Smooth muscle cell (in vitro differentiated cells): ENCODE results near the gene MMP20. TPM values are rescaled to one million over a fixed set of nuclear protein-coding genes. Genes with fewer than 3 reads are reported as not detected.

Experiments
- DNase-seq: peaks from one replicate; lab custom pipeline; 2025; ENCODE audit not compliant: unreplicated experiment; lab: John Stamatoyannopoulos, UW
- H2AFZ ChIP-seq: fragments of 200-600 bp; sonication (generic); 2 replicates; pipeline ENCODE4 v1.6.0; 2016; ENCODE audit warnings: antibody characterized with exemption, low read depth, mild to moderate bottlenecking
- H3F3A ChIP-seq: fragments of 200-600 bp; sonication (generic); 2 replicates; pipeline ENCODE4 v1.6.0; 2017; ENCODE audit warnings: antibody characterized with exemption, low read depth
- H3K27ac ChIP-seq: fragments of 200-600 bp; sonication (generic); 2 replicates; pipeline ENCODE4 v1.5.1; 2016; ENCODE audit warnings: low read depth, mild to moderate bottlenecking
- H3K27me3 ChIP-seq: fragments of 200-600 bp; sonication (generic); 2 replicates; pipeline ENCODE4 v1.6.1; 2016; ENCODE audit warnings: low read depth, mild to moderate bottlenecking
- H3K36me3 ChIP-seq: fragments of 200-600 bp; sonication (generic); 2 replicates; pipeline ENCODE4 v1.5.1; 2016; ENCODE audit warnings: low read depth
- H3K4me1 ChIP-seq: fragments of 200-600 bp; sonication (generic); 2 replicates; pipeline ENCODE4 v1.5.1; 2016; ENCODE audit warnings: low read depth
- H3K4me2 ChIP-seq: fragments of 200-600 bp; sonication (generic); 2 replicates; pipeline ENCODE4 v1.6.0; 2016; ENCODE audit warnings: mild to moderate bottlenecking
- H3K4me3 ChIP-seq: fragments of 200-600 bp; sonication (generic); 2 replicates; pipeline ENCODE4 v1.5.1; 2016; ENCODE audit warnings: mild to moderate bottlenecking
- H3K79me2 ChIP-seq: fragments of 200-600 bp; sonication (generic); 2 replicates; pipeline ENCODE4 v1.6.0; 2016; ENCODE audit warnings: low read depth, mild to moderate bottlenecking
- H3K9ac ChIP-seq: fragments of 200-600 bp; sonication (generic); 2 replicates; pipeline ENCODE4 v1.6.0; 2016; ENCODE audit warnings: low read depth
- H3K9me3 ChIP-seq: fragments of 200-600 bp; sonication (generic); replicated peaks from 2 replicates; pipeline ENCODE4 v1.5.1; 2016; ENCODE audit warnings: low read depth
- H4K20me1 ChIP-seq: fragments of 200-600 bp; sonication (generic); 2 replicates; pipeline ENCODE4 v1.6.0; 2016; ENCODE audit warnings: low read depth
- WGBS: methylation state at CpG from one replicate; pipeline ENCODE4 v1.1.7; 2016; ENCODE audit warnings: low lambda C conversion rate; 5-methylcytosine and 5-hydroxymethylcytosine counted together
- polyA plus RNA-seq: library from polyadenylated mRNA; unstranded; fragments of >200 nt; fragmentation: Nextera tagmentation; extraction: Ambion mirVana; gene quantifications from 2 replicates; pipeline ENCODE4 v1.2.1, GENCODE V29; 2016
- total RNA-seq: library from RNA; depleted of rRNA; stranded (reverse); fragments of >200 nt; gene quantifications from 2 replicates; pipeline ENCODE4 v1.2.3, GENCODE V29; 2014
- TF ChIP-seq, protein P1 (sequence below): fragments of 200-600 bp; sonication (generic); IDR thresholded peaks from 2 replicates; pipeline ENCODE4 v1.5.1; 2017; ENCODE audit warnings: borderline replicate concordance, mild to moderate bottlenecking, antibody characterized with exemption; ENCODE audit not compliant: insufficient read depth, poor library complexity, severe bottlenecking

Gene MMP20
- total and polyA plus RNA-seq, 2 experiments from 2014 or later, result 0.49 to 0.87 TPM

DNA sequence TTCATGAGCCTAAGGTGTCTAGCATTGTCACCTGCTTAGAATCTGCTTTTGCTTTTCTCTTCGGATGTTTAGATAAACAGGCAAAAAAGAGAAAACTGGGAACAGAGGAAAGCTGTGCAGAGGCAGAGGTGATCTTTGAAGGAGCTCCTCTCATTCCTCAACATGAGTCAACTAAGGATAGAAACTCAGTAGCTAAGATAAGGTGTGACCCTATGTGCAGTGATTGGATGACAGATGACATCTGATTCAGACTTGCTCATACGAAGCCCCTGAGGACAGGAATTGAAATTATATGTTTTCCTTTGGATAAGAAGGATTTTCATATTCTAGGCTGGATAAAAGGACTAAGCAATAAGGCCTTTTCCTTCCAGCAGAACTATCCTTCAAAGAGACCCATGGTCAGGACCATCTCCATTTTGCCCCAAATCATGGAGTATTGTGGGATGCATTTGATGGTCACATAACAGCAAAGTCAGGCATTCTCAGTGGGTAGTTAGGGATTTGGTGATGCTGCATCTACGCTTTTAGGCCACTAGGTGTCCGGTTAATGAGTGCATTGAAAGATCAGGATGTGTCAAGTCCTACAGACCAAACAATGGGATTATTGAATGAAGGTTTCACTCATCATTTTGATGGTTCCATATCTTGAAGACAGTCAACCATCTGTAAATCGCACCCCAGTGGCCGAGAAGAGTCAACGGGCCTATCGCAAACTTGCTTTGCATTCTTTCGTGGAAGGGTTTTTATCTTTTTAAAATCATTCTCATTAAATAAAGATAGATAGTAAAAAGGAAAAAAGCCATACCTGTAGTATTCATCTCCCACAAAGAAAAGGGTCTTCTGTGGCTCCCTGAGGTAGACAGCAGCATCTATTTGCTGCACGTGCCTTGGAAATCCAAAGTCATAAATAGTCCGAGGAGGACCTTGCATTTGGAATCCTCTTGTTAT is 32.2 kb downstream of the MMP20 start:
- H3K4me1 ChIP-seq, result no peaks in the 10 kb centered on the region
- no peaks in the 10 kb centered on the region for H3F3A ChIP-seq
- no peak overlapping the region for H3K27ac ChIP-seq
- no peak for DNase-seq
- TF ChIP-seq, protein P1, sequence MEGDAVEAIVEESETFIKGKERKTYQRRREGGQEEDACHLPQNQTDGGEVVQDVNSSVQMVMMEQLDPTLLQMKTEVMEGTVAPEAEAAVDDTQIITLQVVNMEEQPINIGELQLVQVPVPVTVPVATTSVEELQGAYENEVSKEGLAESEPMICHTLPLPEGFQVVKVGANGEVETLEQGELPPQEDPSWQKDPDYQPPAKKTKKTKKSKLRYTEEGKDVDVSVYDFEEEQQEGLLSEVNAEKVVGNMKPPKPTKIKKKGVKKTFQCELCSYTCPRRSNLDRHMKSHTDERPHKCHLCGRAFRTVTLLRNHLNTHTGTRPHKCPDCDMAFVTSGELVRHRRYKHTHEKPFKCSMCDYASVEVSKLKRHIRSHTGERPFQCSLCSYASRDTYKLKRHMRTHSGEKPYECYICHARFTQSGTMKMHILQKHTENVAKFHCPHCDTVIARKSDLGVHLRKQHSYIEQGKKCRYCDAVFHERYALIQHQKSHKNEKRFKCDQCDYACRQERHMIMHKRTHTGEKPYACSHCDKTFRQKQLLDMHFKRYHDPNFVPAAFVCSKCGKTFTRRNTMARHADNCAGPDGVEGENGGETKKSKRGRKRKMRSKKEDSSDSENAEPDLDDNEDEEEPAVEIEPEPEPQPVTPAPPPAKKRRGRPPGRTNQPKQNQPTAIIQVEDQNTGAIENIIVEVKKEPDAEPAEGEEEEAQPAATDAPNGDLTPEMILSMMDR, result peak; percentile 38
- H3K4me2 ChIP-seq, result no peak overlapping the region
- no peaks in the 10 kb centered on the region for H3K36me3 ChIP-seq
- WGBS, result 83% methylated on average over 11 of the region's 11 CpGs
- H3K4me3 ChIP-seq, result no peak overlapping the region
- H2AFZ ChIP-seq, result peak overlapping the region; percentile 14
- H3K27me3 ChIP-seq, result no peaks in the 10 kb centered on the region
- no peaks in the 10 kb centered on the region for H4K20me1 ChIP-seq
- no peaks in the 10 kb centered on the region for H3K79me2 ChIP-seq
- H3K9me3 ChIP-seq, result no peaks in the 10 kb centered on the region
- no peak overlapping the region for H3K9ac ChIP-seq

DNA sequence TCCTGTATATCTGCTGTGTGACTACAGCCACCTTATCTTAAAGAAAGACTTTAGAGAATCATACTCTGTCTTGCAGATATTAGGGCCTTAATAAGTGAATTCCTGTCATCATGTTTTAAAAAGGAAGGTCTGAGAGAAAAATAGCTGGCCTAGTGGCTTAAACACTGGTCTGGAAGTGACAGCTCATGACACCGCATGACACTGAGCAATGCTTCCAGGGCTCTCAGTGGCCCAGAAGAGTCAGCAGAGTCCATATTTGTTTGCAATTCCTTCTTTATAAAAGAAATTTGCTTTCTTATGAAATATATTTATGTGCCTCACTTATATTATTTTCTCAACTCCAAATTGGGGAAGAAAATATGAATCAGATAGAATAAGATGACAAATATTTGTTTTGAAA is 33.0 kb downstream of the MMP20 start:
- no peak overlapping the region for H3K4me3 ChIP-seq
- peak overlapping the region; percentile 14 for H2AFZ ChIP-seq
- H3F3A ChIP-seq, result no peaks in the 10 kb centered on the region
- no peaks in the 10 kb centered on the region for H3K79me2 ChIP-seq
- no peak for DNase-seq
- no peaks in the 10 kb centered on the region for H3K27me3 ChIP-seq
- no peaks in the 10 kb centered on the region for H4K20me1 ChIP-seq
- TF ChIP-seq, protein P1, result no peak
- no peak overlapping the region for H3K9ac ChIP-seq
- no peaks in the 10 kb centered on the region for H3K4me1 ChIP-seq
- H3K36me3 ChIP-seq, result no peaks in the 10 kb centered on the region
- no peak overlapping the region for H3K27ac ChIP-seq
- H3K9me3 ChIP-seq, result no peaks in the 10 kb centered on the region
- WGBS, result 79% methylated on average over 1 of the region's 1 CpG
- no peak overlapping the region for H3K4me2 ChIP-seq

DNA sequence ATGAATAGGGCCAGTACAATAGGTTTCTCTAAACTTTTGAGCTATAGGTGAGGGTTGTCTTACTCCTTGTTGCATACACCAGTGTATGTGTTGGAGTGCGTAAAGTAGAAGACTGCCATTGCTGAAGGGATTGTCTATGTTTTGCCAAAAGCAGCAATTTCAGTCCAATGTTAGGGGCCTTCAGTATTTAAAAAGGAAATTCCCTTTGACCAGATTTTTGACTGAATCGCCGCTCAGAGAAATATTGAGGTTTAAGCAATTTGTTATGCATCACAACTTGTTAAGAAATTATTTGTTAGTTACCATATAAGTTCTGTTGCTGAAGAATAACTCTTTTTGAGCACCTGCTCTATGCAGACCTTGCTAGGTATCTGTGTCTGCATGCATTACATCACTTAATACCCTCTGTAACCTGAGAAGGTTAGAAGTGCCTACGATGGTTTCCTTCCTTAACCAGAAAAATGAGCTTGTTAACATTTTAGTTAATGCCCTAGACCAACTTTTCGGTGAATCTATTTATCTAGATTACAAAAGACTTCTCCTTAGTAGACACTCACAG is 33.9 kb downstream of the MMP20 start:
- WGBS, result 82% methylated on average over 5 of the region's 5 CpGs
- H3K9me3 ChIP-seq, result no peaks in the 10 kb centered on the region
- H3K36me3 ChIP-seq, result no peaks in the 10 kb centered on the region
- no peaks in the 10 kb centered on the region for H3F3A ChIP-seq
- TF ChIP-seq, protein P1, result no peak
- no peaks in the 10 kb centered on the region for H4K20me1 ChIP-seq
- no peak for DNase-seq
- H3K4me2 ChIP-seq, result no peak overlapping the region
- H3K27ac ChIP-seq, result no peak overlapping the region
- H3K4me1 ChIP-seq, result no peaks in the 10 kb centered on the region
- H3K9ac ChIP-seq, result no peak overlapping the region
- H2AFZ ChIP-seq, result no peak overlapping the region
- no peaks in the 10 kb centered on the region for H3K79me2 ChIP-seq
- no peaks in the 10 kb centered on the region for H3K27me3 ChIP-seq
- H3K4me3 ChIP-seq, result no peak overlapping the region
